Small intestine (tissue), 7 donors: ENCODE results near the gene MDK. TPM values are rescaled to one million over a fixed set of nuclear protein-coding genes. Genes with fewer than 3 reads are reported as not detected.

Experiments used
- DNase-seq, 2 donors: peaks; one replicate each; pipeline versions ENCODE4 v3.0.0 to v3.0.0-alpha.2; 2013
- FAIRE-seq: peaks from 2 replicates; lab custom pipeline; 2012; peaks lifted over from hg19 to GRCh38; lab: Jason Lieb, UNC
- H3K27ac ChIP-seq, 3 donors: one replicate each; pipeline ENCODE4 v1.5.1; 2013; ENCODE audit warnings: low read length in 2 of 3, mild to moderate bottlenecking in 2 of 3, control low read depth in 1 of 3, inconsistent platforms in 1 of 3, low read depth in 1 of 3, moderate library complexity in 1 of 3
- H3K27me3 ChIP-seq, 3 donors: one replicate each; pipeline ENCODE4 v1.6.1; 2013; ENCODE audit warnings: low read length in 3 of 3, inconsistent platforms in 1 of 3; ENCODE audit not compliant: control insufficient read depth in 3 of 3, insufficient read depth in 3 of 3
- H3K36me3 ChIP-seq, 3 donors: one replicate each; pipeline ENCODE4 v1.6.1; 2013; ENCODE audit warnings: low read length in 3 of 3, inconsistent platforms in 1 of 3, low read depth in 1 of 3, mild to moderate bottlenecking in 1 of 3, moderate library complexity in 1 of 3; ENCODE audit not compliant: control insufficient read depth in 3 of 3, insufficient read depth in 2 of 3
- H3K4me1 ChIP-seq, 3 donors: one replicate each; pipeline ENCODE4 v1.6.1; 2013; ENCODE audit warnings: low read length in 2 of 3, inconsistent platforms in 1 of 3, low read depth in 1 of 3, mild to moderate bottlenecking in 1 of 3, moderate library complexity in 1 of 3; ENCODE audit not compliant: control insufficient read depth in 3 of 3, insufficient read depth in 2 of 3
- H3K4me3 ChIP-seq, 3 donors: one replicate each; pipeline ENCODE4 v1.5.1; 2013; ENCODE audit warnings: low read length in 3 of 3, control low read depth in 1 of 3, inconsistent platforms in 1 of 3, low read depth in 1 of 3, mild to moderate bottlenecking in 1 of 3, moderate library complexity in 1 of 3
- H3K9me3 ChIP-seq, 2 donors: one replicate each; pipeline ENCODE4 v1.6.1; 2013; ENCODE audit warnings: low read depth in 1 of 2, low read length in 1 of 2; ENCODE audit not compliant: control insufficient read depth in 2 of 2, insufficient read depth in 1 of 2
- WGBS, 3 donors: extraction: QIAGEN DNeasy Blood & Tissue Kit; methylation state at CpG; one replicate each; pipeline ENCODE4 v1.1.7; 2013; 5-methylcytosine and 5-hydroxymethylcytosine counted together
- polyA plus RNA-seq, 4 donors: library from polyadenylated mRNA; stranded (reverse) in 3 of 4; unstranded in 1 of 4; fragments of 200-250 nt in 3 of 4; fragments of 120-200 nt in 1 of 4; gene quantifications; one replicate each; pipeline versions ENCODE4 v1.2.1 to v1.2.3, GENCODE V29; 2013
- donor health status: healthy with polysubstance abuse.
- donor health status: control.
- donor health status: control.
- donor health status: Bipolar disorder and iron deficiency.
- donor health status: healthy.

Gene MDK
- polyA plus RNA-seq, 4 donors: 179 to 356 (median 226) TPM

DNA sequence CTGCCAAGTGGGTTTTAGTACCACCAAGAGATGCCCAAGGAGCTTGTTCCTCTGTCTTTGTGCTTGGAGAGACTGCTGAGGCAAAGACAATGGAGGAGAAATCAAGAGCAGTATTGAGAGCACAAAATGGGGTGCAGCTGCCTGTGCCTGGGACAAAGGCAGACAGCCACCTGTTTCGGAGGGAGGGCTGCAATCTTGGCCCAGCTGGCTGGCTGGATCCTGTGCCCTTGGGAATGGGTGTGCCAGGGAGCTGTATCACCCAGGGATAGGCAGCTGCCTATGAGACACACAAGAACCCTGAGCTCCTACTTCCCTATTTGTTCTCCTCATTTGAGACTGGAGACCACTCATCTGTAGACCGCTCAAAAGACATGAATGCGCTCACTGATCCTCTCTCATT lies 33.4 kb downstream of the MDK start:
- peak; percentile 21 to 70 for DNase-seq
- Histone ChIP-seq H3K36me3 (peaks cover 9 to 56% (median 14%) of the 10 kb centered on the region in 3 donors), H3K4me3 (no peak overlapping the region), H3K27ac (peak overlapping the region in 2 of 3 donors; percentile 36 to 65), H3K9me3 (no peaks in the 10 kb centered on the region), H3K4me1 (peaks cover 2 to 12% (median 2%) of the 10 kb centered on the region in 3 donors), H3K27me3 (no peaks in the 10 kb centered on the region)
- FAIRE-seq: no peak
- 32 to 50% (median 46%) methylated on average over 3 of the region's 3 CpGs for WGBS, 3 donors

DNA sequence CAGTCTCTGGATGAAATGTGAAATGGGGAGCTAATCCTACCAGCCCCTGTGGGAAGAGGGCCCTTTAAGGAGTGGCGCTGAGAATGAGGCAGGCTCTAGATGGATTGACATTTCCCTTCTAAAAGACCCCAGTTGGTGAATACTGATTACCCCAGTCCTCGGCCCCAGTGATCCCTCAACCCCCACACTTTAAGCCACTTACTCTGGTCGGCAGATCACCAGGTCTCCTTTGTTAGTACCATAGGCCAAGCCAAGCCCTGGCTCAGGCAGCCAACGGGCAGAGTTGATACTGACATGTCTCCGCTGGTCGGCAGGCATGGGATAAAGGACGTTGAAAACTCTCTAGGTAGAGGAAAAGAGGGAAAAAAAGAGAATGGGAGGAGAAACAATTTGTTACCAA lies 36.2 kb downstream of the MDK start:
- Histone ChIP-seq H3K36me3 (peaks cover 6 to 51% (median 10%) of the 10 kb centered on the region in 3 donors), H3K27ac (no peak overlapping the region), H3K9me3 (no peaks in the 10 kb centered on the region), H3K4me3 (no peak overlapping the region), H3K27me3 (no peaks in the 10 kb centered on the region), H3K4me1 (peaks cover 2 to 12% (median 8%) of the 10 kb centered on the region in 3 donors)
- DNase-seq (no peak), FAIRE-seq (no peak)
- 88 to 96% (median 90%) methylated on average over 7 of the region's 7 CpGs for WGBS, 3 donors

DNA sequence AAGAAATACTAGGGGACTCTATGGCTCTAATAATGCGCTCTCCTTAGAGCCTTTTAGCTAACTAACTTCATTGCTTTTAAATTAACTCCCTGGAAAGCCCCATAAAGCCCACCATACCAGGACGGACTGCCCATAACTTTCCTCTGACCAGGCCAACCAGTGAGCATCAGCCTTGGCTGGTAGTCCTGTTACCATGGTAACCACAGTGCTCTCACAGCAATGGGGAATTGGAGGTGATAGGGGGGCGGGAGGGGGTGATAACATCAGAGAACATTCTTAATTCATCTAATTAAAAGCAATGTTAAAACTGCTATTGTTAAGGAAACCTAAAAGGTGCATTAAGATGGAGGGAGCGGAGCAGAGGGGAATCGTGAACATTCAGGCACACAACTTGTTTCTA lies 37.3 kb downstream of the MDK start:
- 90 to 96% (median 93%) methylated on average over 5 of the region's 5 CpGs for WGBS, 3 donors
- Histone ChIP-seq H3K4me3 (no peak overlapping the region), H3K27ac (no peak overlapping the region), H3K27me3 (no peaks in the 10 kb centered on the region), H3K36me3 (peaks cover 6 to 43% (median 9%) of the 10 kb centered on the region in 3 donors), H3K9me3 (no peaks in the 10 kb centered on the region), H3K4me1 (peaks cover 2 to 12% (median 8%) of the 10 kb centered on the region in 3 donors)
- DNase-seq (no peak), FAIRE-seq (no peak)

DNA sequence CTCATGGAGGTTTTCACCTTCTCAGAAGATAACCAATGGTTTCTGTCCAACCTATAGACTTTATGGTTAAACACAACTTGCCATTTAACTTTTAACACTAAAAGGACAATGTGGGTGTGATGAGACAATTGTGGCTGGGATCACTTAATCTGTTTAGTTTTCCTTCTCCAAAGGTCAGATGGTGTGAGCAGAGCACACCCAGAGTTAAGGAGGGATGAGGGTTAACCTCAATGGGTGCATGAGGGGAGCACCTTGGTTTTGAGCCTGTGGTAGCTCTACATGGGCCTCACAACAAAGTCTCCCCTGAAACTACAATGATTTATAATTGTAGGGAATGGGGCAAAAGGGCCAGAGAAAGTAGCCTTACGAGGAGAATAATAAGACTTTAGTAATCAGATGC lies 39.0 kb downstream of the MDK start:
- WGBS, 3 donors: 94 to 100% (median 96%) methylated on average over 1 of the region's 1 CpG
- H3K4me3 ChIP-seq: no peak overlapping the region
- DNase-seq: no peak
- peaks cover 0 to 5% (median 3%) of the 10 kb centered on the region in 3 donors for H3K4me1 ChIP-seq
- FAIRE-seq: no peak
- no peak overlapping the region for H3K27ac ChIP-seq
- no peaks in the 10 kb centered on the region for H3K9me3 ChIP-seq
- H3K27me3 ChIP-seq: no peaks in the 10 kb centered on the region
- H3K36me3 ChIP-seq: peaks cover 2 to 38% (median 5%) of the 10 kb centered on the region in 3 donors

DNA sequence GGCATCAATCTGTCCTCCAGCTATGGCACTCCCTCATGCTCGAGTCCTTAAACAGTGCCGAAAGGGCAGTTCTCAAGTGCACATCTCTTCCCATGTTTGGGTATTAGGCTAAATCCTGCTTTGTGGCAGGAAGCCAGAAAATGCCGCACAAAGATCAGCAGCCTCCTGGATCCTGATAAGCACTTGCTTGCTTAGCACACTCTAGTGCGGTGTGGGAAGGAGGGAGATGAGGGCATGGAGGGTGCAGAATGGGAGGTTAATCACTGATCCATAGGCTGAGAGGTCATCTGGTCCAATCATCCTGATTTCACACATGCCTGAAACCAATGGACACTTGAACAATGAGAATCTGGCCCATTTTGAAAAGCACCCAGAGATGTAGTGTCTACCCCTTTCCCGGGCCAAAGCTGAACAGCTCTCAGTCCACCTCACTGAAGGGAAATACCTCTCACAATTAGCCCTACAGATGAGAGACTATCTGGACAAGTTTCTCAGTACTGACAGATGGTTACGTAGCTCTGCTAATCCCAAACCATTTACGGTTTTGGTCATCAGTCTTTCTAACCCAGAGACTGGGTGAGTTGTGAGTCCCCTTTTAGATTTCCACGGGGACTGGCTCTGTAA lies 39.9 kb downstream of the MDK start:
- no peaks in the 10 kb centered on the region for H3K9me3 ChIP-seq
- H3K4me1 ChIP-seq: peaks cover 0 to 5% (median 0%) of the 10 kb centered on the region in 3 donors
- no peak for FAIRE-seq
- DNase-seq: peak; percentile 28 to 66
- H3K27me3 ChIP-seq: no peaks in the 10 kb centered on the region
- H3K36me3 ChIP-seq: peaks cover 1 to 37% (median 4%) of the 10 kb centered on the region in 3 donors
- no peak overlapping the region for H3K4me3 ChIP-seq
- no peak overlapping the region for H3K27ac ChIP-seq
- 50 to 74% (median 62%) methylated on average over 8 of the region's 8 CpGs for WGBS, 3 donors

DNA sequence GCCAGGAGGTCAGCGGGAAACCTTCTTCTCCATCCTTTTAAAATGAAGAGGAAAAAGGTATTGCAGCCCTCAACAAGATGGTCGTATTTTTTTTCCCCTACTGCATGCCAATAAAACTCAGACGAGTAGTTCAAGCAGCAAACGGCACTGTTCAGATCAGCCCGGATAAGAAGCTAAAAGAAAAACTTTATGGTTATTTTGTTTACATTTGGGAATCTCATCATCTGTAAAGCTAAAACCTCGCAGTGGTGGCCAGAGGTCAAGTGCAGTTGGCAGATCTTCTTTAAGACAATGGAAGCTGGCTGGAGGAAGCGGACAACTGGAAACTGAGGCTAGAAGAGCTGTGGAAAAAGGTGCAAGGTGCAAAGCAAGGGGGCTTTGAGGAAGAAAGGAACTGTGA lies 41.1 kb downstream of the MDK start:
- no peaks in the 10 kb centered on the region for H3K9me3 ChIP-seq
- H3K27ac ChIP-seq: no peak overlapping the region
- 33 to 46% (median 43%) methylated on average over 7 of the region's 7 CpGs for WGBS, 3 donors
- no peak for DNase-seq
- peaks cover 0 to 32% (median 4%) of the 10 kb centered on the region in 3 donors for H3K36me3 ChIP-seq
- no peak overlapping the region for H3K4me3 ChIP-seq
- no peaks in the 10 kb centered on the region for H3K27me3 ChIP-seq
- H3K4me1 ChIP-seq: peaks cover 0 to 5% (median 0%) of the 10 kb centered on the region in 3 donors
- no peak for FAIRE-seq

DNA sequence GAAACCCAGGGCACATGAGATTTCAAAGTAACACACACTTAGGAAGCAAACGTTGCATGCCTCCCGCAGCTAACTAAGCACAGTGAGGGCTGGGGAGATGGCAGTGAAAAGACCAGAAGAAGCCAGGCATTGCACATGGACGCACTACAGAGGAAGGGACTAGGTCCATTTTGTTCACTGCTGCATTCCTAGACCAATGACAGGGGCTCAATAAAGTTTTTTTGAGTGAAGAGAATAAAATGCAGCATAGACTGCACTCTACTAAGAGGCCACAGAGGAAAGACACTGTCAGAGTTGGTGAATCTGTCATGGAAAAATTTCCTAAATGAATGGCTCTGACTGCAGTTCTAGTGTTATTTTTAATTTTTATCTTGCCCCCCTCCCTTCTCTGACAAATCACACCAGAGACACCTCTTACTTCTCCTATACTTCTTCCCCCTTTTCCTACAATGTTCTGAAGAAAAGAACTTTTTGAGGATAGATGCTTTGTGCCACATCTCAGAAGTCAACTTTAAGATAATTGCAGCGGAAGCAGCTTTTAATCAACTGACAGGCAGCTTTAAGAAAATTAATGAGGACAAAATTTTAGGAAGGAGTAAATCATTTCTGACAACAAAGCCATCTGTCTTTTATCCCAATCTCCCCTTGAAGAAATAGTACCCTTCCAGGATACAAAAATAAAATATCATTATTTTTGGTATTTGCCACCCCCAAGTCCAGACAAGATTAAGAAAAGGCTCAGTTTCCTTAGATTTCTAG lies 44.9 kb downstream of the MDK start:
- no peak for DNase-seq
- Histone ChIP-seq H3K27ac (no peak overlapping the region), H3K4me1 (peaks cover 0 to 5% (median 0%) of the 10 kb centered on the region in 3 donors), H3K9me3 (no peaks in the 10 kb centered on the region), H3K36me3 (peaks cover 4 to 30% (median 6%) of the 10 kb centered on the region in 3 donors), H3K27me3 (no peaks in the 10 kb centered on the region), H3K4me3 (no peak overlapping the region)
- 92 to 96% (median 92%) methylated on average over 4 of the region's 4 CpGs for WGBS, 3 donors
- no peak for FAIRE-seq

DNA sequence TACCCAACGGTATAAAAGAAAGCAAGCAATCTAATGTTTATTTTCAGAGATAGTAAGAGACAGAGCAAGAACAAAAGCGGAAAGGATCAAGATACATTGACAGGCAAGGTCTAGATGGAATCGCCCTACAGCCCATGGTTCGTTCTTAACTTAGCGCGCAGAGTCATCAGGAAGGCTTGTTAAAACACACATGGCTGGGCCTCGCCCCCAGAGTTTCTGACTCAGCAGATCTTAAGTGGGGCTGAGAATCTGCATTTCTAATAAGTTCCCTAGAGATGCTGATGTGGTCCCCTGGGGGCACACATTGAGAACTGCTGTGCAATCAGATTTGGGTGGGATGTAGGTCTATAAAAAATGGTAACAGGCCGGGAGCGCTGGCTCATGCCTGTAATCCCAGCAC lies 45.9 kb downstream of the MDK start:
- H3K4me1 ChIP-seq: no peaks in the 10 kb centered on the region
- 92 to 93% (median 93%) methylated on average over 9 of the region's 9 CpGs for WGBS, 3 donors
- FAIRE-seq (no peak), DNase-seq (no peak)
- no peaks in the 10 kb centered on the region for H3K9me3 ChIP-seq
- peaks cover 4 to 30% (median 9%) of the 10 kb centered on the region in 3 donors for H3K36me3 ChIP-seq
- no peak overlapping the region for H3K4me3 ChIP-seq
- H3K27me3 ChIP-seq: no peaks in the 10 kb centered on the region
- H3K27ac ChIP-seq: no peak overlapping the region
